ENCODE results near the gene ARHGEF9. TPM values are rescaled to one million over a fixed set of nuclear protein-coding genes. Genes with fewer than 3 reads are reported as not detected.
"Not testable (repeated sequence)": the region's sequence is repeated elsewhere in the genome, so short reads cannot be mapped to it uniquely, and the experiment has no call there.

The ARHGEF9 gene
- total RNA-seq, 1 donor from 2014 or later = 14.6 TPM

- no peak for ATAC-seq
Measured at GRCh38 chrX:63657821-63658220, 127.2 kb downstream of the ARHGEF9 start.

GRCh38 chrX:63656871-63657580, 128.0 kb downstream of the ARHGEF9 start:
- ATAC-seq = no peak

- no peak for ATAC-seq
Measured at GRCh38 chrX:63652086-63652765, 132.8 kb downstream of the ARHGEF9 start.

- ATAC-seq = not testable (repeated sequence)
Measured at GRCh38 chrX:63645748-63646147, 139.3 kb downstream of the ARHGEF9 start.

- ATAC-seq = no peak
Measured at GRCh38 chrX:63635750-63636149, 149.3 kb downstream of the ARHGEF9 start.

- no peak for ATAC-seq
Measured at GRCh38 chrX:63613531-63614028, 171.4 kb downstream of the ARHGEF9 start.

GRCh38 chrX:63585936-63586335, 199.1 kb downstream of the ARHGEF9 start:
- no peak for ATAC-seq
